Measurements from ENCODE around the gene FNBP1.
"Not testable (repeated sequence)": the region's sequence is repeated elsewhere in the genome, so short reads cannot be mapped to it uniquely, and the experiment has no call there.

The FNBP1 gene

DNA sequence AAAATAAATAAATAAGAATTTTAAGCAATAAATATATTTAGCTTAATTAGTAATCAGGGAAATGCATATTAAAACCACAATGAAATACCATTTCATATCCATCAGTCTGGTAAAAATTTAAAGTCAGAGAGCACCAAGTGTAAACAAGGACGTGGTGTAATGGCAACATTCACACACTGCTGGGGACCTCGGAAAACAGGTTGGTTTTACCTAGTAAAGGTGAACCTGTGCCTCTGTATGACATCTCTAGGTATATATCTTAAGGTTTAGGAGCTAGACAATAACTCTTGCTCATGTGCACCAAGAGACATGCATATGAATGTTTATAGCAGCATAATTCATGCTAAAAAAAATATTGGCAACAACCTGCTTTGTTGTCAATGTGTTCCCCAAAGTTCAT is 29.7 kb downstream of the FNBP1 start:
- TF ChIP-seq, protein P1, sequence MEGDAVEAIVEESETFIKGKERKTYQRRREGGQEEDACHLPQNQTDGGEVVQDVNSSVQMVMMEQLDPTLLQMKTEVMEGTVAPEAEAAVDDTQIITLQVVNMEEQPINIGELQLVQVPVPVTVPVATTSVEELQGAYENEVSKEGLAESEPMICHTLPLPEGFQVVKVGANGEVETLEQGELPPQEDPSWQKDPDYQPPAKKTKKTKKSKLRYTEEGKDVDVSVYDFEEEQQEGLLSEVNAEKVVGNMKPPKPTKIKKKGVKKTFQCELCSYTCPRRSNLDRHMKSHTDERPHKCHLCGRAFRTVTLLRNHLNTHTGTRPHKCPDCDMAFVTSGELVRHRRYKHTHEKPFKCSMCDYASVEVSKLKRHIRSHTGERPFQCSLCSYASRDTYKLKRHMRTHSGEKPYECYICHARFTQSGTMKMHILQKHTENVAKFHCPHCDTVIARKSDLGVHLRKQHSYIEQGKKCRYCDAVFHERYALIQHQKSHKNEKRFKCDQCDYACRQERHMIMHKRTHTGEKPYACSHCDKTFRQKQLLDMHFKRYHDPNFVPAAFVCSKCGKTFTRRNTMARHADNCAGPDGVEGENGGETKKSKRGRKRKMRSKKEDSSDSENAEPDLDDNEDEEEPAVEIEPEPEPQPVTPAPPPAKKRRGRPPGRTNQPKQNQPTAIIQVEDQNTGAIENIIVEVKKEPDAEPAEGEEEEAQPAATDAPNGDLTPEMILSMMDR (IDR thresholded peaks at IDR 0.05; ENCODE audit: insufficient read depth, low read depth, low read length, missing control alignments): no peak
- no peak overlapping the region for H3K4me3 ChIP-seq (ENCODE audit: low read length)
- no peak for DNase-seq (ENCODE audit: low read depth)

DNA sequence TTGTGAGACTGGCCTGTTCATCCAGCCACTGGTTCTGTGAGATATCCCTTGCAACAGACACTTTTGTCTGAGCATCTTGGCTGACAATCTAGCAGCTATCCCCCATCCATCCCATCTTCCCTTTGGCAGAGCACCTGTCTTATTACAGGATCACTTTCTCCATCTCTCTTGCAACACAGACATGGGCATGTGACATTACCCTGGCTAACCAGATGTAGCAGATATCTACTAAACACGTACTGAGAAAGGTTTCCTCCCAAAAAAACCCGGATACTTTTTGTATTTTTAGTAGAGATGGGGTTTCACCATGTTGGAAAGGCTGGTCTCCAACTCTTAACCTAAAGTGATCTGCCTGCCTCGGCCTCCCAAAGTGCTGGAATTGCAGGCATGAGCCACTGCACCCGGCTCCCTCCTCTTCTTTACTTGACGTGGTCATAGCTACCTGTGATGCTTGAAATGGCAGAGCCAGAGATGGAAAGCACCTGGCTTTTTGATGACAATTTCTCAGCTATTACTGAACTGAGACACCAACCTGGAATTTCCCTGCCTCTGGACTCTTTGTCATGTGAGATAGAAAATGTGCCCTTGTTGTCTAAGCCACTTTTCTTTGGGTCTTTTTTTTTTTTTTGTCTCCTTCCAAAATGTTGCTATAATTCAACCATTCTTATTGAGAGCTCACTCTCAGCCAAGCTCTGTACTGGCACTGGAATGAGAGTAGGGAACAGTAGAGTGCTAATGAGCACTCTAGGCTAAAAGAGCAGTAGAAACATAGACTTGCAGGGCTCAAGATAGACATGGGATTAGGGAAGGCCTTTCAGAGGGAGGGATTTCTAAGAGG is 32.6 kb downstream of the FNBP1 start:
- DNase-seq (ENCODE audit: low read depth): no peak

DNA sequence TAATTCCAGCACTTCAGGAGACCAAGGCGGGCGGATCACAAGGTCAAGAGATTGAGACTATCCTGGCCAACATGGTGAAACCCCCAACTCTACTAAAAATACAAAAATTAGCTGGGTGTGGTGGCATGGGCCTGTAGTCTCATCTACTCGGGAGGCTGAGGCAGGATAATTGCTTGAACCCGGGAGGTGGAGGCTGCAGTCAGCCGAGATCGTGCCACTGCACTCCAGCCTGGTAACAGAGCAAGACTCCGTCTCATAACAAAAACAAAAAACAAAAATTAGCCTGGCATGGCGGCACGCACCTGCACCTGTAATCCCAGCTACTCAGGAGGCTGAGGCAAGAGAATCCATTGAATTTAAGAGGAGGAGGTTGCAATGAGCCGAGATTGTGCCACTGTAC is 33.4 kb downstream of the FNBP1 start:
- not testable (repeated sequence) for DNase-seq (ENCODE audit: low read depth); H3K4me3 ChIP-seq (ENCODE audit: low read length)

More for the DNA sequence above, 32.6 kb downstream of the FNBP1 start:
- TF ChIP-seq, protein P1 (IDR thresholded peaks at IDR 0.05; ENCODE audit: insufficient read depth, low read depth, low read length, missing control alignments): no peak
- no peak overlapping the region for H3K4me3 ChIP-seq (ENCODE audit: low read length)

DNA sequence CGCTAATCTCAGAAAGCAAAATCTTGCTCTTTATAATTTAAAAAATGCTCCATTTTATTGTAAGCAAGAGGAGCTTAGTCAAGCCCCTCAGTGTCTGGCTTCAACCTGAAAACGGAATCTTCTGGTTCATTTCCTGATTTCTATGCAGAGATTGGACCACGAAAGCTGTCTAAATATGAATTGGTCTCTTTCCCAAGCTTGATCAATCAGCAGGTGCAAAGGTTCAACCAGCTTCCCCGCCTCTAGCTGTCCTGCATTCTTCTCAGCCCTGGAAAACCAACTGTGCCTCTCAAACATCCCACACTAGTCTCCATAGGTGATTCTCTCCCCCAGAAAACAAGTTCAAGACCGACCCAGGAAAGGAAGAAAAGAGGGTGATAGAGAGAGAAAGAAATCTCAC is 34.5 kb downstream of the FNBP1 start:
- no peak overlapping the region for H3K4me3 ChIP-seq (ENCODE audit: low read length)
- TF ChIP-seq, protein P1 (IDR thresholded peaks at IDR 0.05; ENCODE audit: insufficient read depth, low read depth, low read length, missing control alignments): no peak
- DNase-seq (ENCODE audit: low read depth): no peak

DNA sequence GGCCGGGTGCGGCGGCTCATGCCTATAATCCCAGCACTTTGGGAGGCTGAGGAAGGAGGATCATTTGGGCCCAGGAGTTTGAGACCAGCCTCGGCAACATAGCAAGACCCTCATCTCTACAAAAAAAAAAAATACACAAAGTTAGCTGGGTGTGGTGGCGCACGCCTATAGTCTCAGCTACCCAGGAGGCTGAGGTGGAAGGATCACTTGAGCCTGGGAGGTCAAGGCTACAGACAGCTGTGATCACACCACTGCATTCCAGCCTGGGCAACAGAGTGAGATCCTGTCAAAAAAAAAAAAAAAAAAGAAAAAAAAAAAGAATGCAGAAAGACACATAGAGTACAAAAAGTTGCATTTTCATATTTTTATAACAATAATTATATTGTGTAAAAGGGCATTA is 36.0 kb downstream of the FNBP1 start:
- not testable (repeated sequence) for DNase-seq (ENCODE audit: low read depth); H3K4me3 ChIP-seq (ENCODE audit: low read length)

DNA sequence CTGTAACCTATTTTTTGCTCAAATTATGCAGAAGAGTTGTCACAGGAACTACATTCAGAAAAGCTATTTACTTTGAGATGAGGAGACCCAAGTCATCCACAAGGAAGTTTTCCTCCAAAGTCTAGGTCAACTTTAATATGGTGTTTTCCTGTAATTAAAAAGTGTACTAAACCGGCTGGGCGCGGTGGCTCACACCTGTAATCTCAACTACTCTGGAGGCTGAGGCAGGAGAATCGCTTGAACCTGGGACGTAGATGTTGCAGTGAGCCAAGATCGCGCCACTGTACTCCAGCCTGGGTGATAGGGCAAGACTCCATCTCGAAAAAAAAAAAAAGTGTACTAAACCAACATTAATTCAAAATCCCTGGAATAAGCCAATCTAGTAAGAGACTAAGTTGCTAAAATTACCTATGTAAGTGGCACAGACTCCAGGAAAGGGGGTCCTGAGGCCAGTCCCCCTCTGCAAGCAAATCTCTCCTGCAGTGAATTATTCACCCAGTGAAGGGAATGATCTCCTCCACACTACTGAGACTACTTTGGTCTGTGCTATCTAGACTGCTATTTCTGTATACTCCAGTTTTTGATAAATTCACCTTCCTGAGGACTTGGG is 38.9 kb downstream of the FNBP1 start:
- TF ChIP-seq, protein P1 (IDR thresholded peaks at IDR 0.05; ENCODE audit: insufficient read depth, low read depth, low read length, missing control alignments): no peak
- no peak overlapping the region for H3K4me3 ChIP-seq (ENCODE audit: low read length)
- DNase-seq (ENCODE audit: low read depth): no peak

DNA sequence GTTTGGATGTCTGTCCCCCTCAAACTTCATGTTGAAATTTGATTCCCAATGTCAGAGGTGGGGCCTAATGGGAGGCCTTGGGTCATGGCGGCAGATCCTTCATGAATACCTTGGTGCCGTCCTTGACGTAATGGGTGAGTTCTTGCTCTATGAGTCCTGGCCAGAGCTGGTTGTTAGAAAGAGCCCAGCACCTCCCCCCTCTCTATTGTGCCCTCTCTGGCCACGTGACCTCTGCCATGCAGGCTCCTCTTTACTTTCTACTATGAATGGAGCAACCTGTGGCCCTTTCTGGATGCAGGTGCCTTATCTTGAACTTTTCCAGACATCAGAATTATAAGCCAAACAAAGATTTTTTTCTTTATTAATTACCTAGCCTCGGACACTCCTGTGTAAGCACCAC is 40.7 kb downstream of the FNBP1 start:
- no peak for DNase-seq (ENCODE audit: low read depth)
- TF ChIP-seq, protein P1 (IDR thresholded peaks at IDR 0.05; ENCODE audit: insufficient read depth, low read depth, low read length, missing control alignments): no peak

DNA sequence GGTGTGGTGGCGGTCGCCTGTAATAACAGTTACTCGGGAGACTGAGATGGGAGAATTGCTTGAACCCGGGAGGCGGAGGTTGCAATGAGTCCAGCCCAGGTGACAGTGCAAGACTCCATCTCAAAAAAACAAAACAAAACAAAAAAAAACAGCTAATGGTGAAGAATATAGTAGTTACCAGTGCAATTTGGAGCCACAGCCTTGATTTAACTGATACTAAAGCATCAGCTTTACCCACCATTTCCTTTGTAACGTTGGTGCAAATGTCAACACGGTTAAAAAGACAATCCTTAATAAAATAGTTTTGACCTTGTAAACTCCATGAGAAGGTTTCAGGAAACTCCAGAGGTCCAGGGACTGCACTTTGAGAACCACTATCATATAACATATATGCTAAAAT is 41.8 kb downstream of the FNBP1 start:
- no peak for DNase-seq (ENCODE audit: low read depth)
- TF ChIP-seq, protein P1 (IDR thresholded peaks at IDR 0.05; ENCODE audit: insufficient read depth, low read depth, low read length, missing control alignments): no peak
- no peak overlapping the region for H3K4me3 ChIP-seq (ENCODE audit: low read length)

More for the DNA sequence above, 40.7 kb downstream of the FNBP1 start:
- H3K4me3 ChIP-seq (ENCODE audit: low read length): no peak overlapping the region

Data from epithelial cell of esophagus (primary cell).